Measurements from ENCODE around the gene TRIM41.

The TRIM41 gene

GRCh38 chr5:181233088-181233800 is 10.2 kb downstream of the TRIM41 start:
- TF ChIP-seq, protein P1, sequence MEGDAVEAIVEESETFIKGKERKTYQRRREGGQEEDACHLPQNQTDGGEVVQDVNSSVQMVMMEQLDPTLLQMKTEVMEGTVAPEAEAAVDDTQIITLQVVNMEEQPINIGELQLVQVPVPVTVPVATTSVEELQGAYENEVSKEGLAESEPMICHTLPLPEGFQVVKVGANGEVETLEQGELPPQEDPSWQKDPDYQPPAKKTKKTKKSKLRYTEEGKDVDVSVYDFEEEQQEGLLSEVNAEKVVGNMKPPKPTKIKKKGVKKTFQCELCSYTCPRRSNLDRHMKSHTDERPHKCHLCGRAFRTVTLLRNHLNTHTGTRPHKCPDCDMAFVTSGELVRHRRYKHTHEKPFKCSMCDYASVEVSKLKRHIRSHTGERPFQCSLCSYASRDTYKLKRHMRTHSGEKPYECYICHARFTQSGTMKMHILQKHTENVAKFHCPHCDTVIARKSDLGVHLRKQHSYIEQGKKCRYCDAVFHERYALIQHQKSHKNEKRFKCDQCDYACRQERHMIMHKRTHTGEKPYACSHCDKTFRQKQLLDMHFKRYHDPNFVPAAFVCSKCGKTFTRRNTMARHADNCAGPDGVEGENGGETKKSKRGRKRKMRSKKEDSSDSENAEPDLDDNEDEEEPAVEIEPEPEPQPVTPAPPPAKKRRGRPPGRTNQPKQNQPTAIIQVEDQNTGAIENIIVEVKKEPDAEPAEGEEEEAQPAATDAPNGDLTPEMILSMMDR (IDR thresholded peaks at IDR 0.05; ENCODE audit: extremely low read depth, insufficient read depth, missing control alignments), result no peak
- in situ Hi-C loops (cut with MboI; ENCODE audit: low pct_unique_long_range_greater_than_20kb, low sequenced_read_pairs, unreplicated experiment), result no loop called here
- DNase-seq (ENCODE audit: low spot score), result no peak

- in situ Hi-C loops (cut with MboI; ENCODE audit: low pct_unique_long_range_greater_than_20kb, low sequenced_read_pairs, unreplicated experiment), result no loop called here
- no peak for DNase-seq (ENCODE audit: low spot score)
- TF ChIP-seq, protein P1 (IDR thresholded peaks at IDR 0.05; ENCODE audit: extremely low read depth, insufficient read depth, missing control alignments), result no peak
These were observed 10.8 kb downstream of the TRIM41 start for GRCh38 chr5:181233801-181234454.

DNA sequence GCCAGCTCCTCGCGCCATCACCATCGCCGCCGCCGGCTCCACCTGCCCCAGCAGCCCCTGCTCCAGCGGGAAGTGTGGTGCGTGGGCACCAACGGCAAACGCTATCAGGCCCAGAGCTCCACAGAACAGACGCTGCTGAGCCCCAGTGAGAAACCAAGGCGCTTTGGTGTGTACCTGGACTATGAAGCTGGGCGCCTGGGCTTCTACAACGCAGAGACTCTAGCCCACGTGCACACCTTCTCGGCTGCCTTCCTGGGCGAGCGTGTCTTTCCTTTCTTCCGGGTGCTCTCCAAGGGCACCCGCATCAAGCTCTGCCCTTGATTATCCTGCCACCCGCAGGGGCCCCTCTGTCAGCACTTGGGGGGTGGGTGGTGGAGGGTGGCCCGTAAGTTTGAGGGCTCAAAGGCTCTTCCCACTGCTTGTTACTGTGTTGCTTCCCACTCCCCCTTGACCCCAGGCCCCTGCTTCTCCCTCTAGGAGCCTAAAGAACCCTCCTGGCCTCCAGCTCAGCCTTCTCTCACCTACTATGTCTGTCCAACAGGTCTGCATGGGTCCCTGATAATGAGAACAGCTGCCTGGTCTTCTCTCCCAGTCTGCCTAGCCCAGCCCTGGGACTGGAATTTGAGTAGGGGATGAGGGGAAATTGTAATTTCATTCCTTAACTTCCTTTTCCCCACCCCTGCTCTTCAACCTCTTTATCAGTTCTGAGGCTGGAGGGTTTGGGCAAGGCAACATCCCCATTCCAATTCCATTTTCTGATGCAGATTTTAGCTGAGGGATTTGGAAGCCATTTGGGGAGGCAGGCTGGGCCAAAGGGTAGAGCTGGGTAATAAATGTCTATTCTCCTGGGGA is 11.6 kb downstream of the TRIM41 start:
- in situ Hi-C loops (cut with MboI; ENCODE audit: low pct_unique_long_range_greater_than_20kb, low sequenced_read_pairs, unreplicated experiment), result no loop called here

GRCh38 chr5:181235323-181235688 is 12.2 kb downstream of the TRIM41 start:
- in situ Hi-C loops (cut with MboI; ENCODE audit: low pct_unique_long_range_greater_than_20kb, low sequenced_read_pairs, unreplicated experiment), result no loop called here
- DNase-seq (ENCODE audit: low spot score), result no peak
- TF ChIP-seq, protein P1 (IDR thresholded peaks at IDR 0.05; ENCODE audit: extremely low read depth, insufficient read depth, missing control alignments), result no peak

More for the DNA sequence above, 11.6 kb downstream of the TRIM41 start:
- TF ChIP-seq, protein P1 (IDR thresholded peaks at IDR 0.05; ENCODE audit: extremely low read depth, insufficient read depth, missing control alignments), result no peak
- DNase-seq (ENCODE audit: low spot score), result no peak

DNA sequence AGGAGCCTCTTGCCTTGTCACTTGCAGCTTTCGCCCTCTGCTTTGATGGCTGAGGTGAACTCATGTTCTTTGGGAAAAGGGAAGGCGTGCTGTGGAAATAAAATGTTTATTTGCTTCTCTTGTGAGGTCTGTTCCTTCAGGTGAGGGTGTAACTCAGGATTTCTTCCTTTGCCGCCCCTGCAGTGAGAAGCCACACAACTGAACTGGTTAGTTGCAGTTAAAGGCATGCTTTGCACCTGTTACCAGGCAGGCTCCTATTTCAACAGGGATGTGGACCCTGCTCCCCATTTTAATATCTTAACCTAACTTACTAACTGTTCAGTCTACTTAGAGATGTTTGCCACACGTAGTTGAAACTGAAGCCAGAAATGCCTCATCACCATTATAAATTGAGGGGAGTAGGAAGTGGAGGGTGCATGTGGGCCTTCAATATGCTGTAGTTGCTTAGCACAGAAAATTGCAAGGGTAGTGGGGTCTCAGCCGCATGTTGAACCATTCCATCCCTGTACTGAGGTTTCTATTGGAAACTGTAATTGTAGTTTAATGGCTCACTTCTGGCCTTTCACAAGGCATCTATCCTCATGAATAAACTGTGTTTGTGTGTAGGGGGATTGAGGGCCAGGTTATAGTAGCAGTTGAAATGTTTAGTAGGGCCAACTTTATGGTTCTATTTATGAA is 12.7 kb downstream of the TRIM41 start:
- TF ChIP-seq, protein P1 (IDR thresholded peaks at IDR 0.05; ENCODE audit: extremely low read depth, insufficient read depth, missing control alignments), result no peak
- in situ Hi-C loops (cut with MboI; ENCODE audit: low pct_unique_long_range_greater_than_20kb, low sequenced_read_pairs, unreplicated experiment), result no loop called here
- no peak for DNase-seq (ENCODE audit: low spot score)

GRCh38 chr5:181236471-181236870 is 13.4 kb downstream of the TRIM41 start:
- no peak for DNase-seq (ENCODE audit: low spot score)
- in situ Hi-C loops (cut with MboI; ENCODE audit: low pct_unique_long_range_greater_than_20kb, low sequenced_read_pairs, unreplicated experiment), result no loop called here
- TF ChIP-seq, protein P1 (IDR thresholded peaks at IDR 0.05; ENCODE audit: extremely low read depth, insufficient read depth, missing control alignments), result no peak
